ENCODE results near the gene NMT1.

DNA sequence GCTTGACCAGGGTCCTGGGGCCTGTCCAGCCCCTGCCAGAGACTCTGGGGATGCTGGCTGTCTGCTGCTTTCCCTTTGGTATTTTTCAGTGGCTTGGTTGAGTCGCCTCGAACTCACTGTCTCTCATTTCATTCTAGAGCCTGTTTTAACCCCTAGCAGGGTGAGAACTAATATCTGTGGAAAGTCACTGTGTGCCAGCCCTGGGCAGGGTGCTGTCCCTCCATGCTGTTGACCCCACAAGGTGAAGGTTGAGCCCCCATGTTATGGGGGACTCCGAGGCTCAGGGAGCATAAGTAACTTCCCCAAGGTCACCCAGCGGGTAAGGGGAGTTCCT is 42.6 kb upstream of the NMT1 start:
- TF ChIP-seq, protein P1, sequence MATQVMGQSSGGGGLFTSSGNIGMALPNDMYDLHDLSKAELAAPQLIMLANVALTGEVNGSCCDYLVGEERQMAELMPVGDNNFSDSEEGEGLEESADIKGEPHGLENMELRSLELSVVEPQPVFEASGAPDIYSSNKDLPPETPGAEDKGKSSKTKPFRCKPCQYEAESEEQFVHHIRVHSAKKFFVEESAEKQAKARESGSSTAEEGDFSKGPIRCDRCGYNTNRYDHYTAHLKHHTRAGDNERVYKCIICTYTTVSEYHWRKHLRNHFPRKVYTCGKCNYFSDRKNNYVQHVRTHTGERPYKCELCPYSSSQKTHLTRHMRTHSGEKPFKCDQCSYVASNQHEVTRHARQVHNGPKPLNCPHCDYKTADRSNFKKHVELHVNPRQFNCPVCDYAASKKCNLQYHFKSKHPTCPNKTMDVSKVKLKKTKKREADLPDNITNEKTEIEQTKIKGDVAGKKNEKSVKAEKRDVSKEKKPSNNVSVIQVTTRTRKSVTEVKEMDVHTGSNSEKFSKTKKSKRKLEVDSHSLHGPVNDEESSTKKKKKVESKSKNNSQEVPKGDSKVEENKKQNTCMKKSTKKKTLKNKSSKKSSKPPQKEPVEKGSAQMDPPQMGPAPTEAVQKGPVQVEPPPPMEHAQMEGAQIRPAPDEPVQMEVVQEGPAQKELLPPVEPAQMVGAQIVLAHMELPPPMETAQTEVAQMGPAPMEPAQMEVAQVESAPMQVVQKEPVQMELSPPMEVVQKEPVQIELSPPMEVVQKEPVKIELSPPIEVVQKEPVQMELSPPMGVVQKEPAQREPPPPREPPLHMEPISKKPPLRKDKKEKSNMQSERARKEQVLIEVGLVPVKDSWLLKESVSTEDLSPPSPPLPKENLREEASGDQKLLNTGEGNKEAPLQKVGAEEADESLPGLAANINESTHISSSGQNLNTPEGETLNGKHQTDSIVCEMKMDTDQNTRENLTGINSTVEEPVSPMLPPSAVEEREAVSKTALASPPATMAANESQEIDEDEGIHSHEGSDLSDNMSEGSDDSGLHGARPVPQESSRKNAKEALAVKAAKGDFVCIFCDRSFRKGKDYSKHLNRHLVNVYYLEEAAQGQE (IDR thresholded peaks at IDR 0.05; ENCODE audit: insufficient read depth in 1 of 2, low read depth in 2 of 2, low read length in 2 of 2), result no peak
- TF ChIP-seq TAF1 (IDR thresholded peaks at IDR 0.05; ENCODE audit: borderline replicate concordance, insufficient read depth, low read length), result no peak
